ENCODE data around the gene RAD9B. TPM values are rescaled to one million over a fixed set of nuclear protein-coding genes. Genes with fewer than 3 reads are reported as not detected.
A peak's percentile ranks its signal among the peaks of the same experiment; 100 is the strongest.
"Not testable (repeated sequence)": the region's sequence is repeated elsewhere in the genome, so short reads cannot be mapped to it uniquely, and the experiment has no call there.

Gene RAD9B
- 0.45 and 0.61 TPM in 2 replicates for total RNA-seq (2014; rRNA removed; shearing (Covaris generic))
- polyA plus RNA-seq (2015; cell fraction: cytosol; rRNA removed) = 0.53 and 0.80 TPM in 2 replicates
- polyA plus RNA-seq (2015; cell fraction: nucleus; rRNA removed) = 0.75 and 1.0 TPM in 2 replicates

DNA sequence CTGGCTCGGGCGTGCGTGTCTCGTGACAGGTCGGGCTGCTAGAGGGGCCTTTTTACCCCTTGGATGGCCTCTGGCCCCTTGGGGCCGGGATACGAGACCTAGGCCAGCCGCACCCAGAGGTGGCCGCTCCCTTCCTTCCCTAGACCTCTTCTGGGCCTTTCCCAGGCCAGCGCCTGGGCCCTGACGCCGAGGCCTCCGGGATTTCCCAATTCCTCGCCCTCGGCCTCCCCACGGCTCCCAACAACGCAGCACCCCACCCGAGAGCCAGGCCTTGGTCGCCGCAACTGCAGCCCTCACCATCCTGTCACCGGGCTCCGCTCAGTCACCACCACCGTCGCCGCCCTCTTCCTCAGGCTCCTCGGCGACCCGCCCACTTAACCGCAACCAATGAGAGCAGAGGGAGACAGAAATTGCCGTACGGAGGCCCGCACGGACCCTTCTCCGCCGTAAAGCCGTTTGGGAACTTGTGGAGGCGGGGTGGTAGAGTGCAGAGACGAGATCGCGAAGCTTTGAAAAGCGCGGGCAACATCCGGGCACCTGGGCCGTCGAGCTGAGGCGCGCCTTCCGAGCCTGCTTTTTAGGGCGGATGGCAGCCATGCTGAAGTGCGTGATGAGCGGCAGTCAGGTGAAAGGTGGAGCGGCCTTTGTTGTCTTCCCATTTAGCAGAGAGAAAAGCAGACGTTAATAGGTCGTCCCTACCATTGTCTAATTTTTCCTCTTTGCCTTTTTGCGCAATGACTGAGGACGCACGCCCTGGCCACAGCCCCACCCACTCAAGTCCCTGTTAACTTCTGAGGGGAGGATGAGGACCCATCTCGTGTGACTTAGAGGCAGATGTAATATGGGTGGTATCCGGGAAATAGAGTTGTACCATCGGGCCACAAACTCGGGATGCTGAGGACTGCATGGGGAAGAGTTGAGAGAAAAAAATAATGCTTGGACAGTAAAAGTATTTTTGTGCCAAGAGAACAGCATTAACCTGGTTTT, at the start of gene RAD9B, which contains the start of gene VPS29:
Gene RAD9B, plus strand, starts transcription at position 580 of the 987 bp plus-strand sequence. Its CDS starts 7 bp downstream, at position 587.
Gene VPS29, minus strand, starts transcription at position 360 of the 987 bp plus-strand sequence. Its CDS starts 60 bp downstream, at position 300.
- in situ Hi-C loops (cut with HindIII; ENCODE audit: low pct_unique_long_range_greater_than_20kb, low sequenced_read_pairs) = no loop called here
- peak; percentile 99 for DNase-seq (ENCODE audit: low read depth, low spot score)

DNA sequence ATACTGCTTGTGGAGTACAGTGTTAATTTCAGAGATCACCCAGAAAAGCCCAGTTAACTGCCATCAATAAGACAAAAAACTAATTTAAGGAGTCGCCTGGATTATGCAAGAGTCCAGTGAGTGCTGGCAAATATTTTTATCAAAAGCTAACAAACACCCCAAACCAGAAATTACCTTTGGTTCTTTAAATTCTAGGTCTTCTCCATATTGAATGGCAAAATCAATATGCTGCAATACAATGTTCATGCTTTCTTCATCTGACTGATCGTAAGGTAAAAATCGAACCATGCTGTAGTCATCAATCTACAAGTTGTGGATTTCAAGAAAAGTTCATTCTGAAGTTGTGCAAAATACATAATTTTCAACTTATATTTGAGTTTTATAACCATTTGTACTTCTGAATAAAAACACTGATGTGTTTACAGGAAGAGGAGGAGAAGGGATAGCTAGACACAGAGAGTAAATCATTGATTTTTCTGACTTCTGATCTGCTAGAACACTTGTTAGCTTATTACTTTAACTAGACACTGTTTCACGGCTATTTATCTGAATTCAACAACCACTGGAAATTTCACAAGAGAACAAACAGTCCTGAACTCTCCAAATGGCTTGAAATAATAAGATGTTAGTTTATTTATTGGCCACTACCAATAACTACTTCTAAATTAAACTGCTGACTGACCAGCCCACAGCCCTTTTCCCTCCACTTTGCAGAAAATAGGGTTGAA, 48.4 kb upstream of the RAD9B start:
- no peak for DNase-seq (ENCODE audit: low read depth, low spot score)
- in situ Hi-C loops (cut with HindIII; ENCODE audit: low pct_unique_long_range_greater_than_20kb, low sequenced_read_pairs) = no loop called here

DNA sequence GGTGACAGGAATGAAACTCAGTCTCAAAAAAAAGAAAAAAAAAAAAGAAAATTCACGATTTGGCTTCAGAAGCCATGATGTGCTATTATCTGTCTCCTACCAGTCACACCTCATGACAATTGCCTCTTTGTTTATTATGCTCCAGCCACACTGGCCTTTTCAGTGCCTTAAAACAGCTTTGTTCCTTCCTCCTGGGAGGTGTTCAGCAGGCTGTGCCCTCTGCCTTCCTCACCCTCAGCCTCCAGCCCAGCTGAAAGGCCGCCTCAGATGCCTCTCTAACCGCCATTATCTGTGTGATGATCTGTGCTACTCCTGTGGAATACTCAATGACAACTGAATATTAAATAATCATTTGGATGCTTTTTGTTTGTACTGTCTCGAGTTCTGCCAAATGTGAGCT, 43.4 kb upstream of the RAD9B start:
- DNase-seq (ENCODE audit: low read depth, low spot score) = peak; percentile 68
- in situ Hi-C loops (cut with HindIII; ENCODE audit: low pct_unique_long_range_greater_than_20kb, low sequenced_read_pairs) = no loop called here

DNA sequence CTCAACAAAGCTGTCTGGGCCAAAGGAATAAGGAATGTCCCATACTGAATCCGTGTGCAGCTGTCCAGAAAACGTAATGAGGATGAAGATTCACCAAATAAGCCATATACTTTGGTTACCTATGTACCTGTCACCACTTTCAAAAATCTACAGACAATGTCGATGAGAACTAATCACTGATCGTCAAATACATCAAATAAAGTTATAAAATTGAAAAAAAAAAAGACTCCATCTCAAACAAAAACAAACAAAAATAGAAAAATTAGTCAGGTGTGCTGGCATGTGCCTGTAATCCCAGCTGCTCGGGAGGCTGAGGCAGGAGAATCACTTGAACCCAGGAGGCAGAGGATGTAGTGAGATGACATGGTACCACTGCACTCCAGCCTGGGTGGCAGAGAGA, 40.9 kb upstream of the RAD9B start:
- in situ Hi-C loops (cut with HindIII; ENCODE audit: low pct_unique_long_range_greater_than_20kb, low sequenced_read_pairs); DNase-seq (ENCODE audit: low read depth, low spot score): not testable (repeated sequence)

DNA sequence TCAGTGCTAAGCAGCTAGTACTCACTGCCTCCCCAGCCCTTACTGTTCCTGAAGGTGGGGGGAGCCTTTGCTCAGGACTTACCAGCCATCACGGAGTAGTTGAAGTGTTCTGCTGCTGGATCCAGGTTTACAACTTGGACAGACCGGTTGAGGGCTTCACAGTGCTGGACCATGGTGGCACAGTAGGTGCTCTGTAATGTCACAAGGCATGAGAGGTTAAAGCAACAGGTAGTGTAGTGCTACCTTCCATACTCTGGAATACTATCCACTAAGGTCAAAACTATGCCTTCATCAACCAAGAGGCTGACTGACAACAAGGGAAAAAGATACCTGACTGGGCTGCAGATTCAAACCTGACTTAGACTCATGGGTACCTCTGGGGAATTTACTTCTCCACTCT, 37.1 kb upstream of the RAD9B start:
- DNase-seq (ENCODE audit: low read depth, low spot score) = no peak
- in situ Hi-C loops (cut with HindIII; ENCODE audit: low pct_unique_long_range_greater_than_20kb, low sequenced_read_pairs) = no loop called here

DNA sequence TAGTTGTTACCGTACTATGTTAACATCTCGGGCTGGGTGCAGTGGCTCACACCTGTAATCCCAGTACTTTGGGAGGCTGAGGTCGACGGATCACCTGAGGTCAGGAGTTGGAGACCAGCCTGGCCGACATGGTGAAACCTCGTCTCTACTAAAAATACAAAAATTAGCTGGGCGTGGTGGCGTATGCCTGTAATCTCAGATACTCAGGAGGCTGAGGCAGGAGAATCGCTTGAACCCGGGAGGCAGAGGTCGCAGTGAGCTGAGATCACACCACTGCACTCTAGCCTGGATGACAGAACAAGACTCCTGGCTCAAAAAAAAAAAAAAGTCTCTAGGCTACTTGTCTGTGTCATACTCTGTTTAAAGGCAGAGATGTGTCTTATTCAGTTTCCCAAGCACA, 36.4 kb upstream of the RAD9B start:
- in situ Hi-C loops (cut with HindIII; ENCODE audit: low pct_unique_long_range_greater_than_20kb, low sequenced_read_pairs) = not testable (repeated sequence)

DNA sequence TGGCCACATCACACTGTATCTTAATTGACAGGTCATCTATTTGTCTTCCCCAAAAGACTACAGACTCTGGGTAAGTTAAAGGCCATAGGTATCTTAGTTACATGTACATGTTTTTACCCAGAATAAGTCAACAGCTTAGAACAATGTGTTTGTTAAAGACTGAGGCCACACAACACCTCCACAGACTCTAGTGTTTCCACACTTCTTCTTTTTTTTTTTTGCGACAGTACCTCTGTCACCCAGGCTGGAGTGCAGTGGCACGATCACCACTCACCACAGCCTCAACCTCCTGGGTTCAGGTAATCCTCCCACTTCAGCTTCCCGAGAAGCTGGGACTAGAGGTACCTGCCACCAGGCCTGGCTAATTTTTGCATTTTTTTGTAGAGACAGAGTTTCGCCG, 35.3 kb upstream of the RAD9B start:
- no peak for DNase-seq (ENCODE audit: low read depth, low spot score)
- in situ Hi-C loops (cut with HindIII; ENCODE audit: low pct_unique_long_range_greater_than_20kb, low sequenced_read_pairs) = no loop called here

More for the DNA sequence above, 36.4 kb upstream of the RAD9B start:
- DNase-seq (ENCODE audit: low read depth, low spot score) = not testable (repeated sequence)

DNA sequence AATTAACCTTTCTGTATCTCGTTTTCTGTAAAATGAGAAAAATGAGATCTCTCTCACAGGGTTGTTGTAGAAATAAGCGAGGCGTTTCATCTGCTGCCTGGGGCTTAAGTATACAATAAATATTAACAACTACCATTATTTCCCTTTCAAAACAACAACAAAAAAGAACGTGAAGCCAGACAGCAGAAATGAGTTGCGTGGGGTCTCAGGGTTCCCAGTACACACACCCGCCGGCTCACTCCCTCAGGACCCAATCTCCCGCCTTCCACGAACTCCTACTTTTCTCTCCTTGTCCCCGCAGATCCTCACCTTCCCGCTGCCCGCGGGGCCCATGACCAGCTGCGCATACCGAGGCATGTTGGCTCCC, 34.3 kb upstream of the RAD9B start:
- in situ Hi-C loops (cut with HindIII; ENCODE audit: low pct_unique_long_range_greater_than_20kb, low sequenced_read_pairs) = no loop called here
- DNase-seq (ENCODE audit: low read depth, low spot score) = no peak

DNA sequence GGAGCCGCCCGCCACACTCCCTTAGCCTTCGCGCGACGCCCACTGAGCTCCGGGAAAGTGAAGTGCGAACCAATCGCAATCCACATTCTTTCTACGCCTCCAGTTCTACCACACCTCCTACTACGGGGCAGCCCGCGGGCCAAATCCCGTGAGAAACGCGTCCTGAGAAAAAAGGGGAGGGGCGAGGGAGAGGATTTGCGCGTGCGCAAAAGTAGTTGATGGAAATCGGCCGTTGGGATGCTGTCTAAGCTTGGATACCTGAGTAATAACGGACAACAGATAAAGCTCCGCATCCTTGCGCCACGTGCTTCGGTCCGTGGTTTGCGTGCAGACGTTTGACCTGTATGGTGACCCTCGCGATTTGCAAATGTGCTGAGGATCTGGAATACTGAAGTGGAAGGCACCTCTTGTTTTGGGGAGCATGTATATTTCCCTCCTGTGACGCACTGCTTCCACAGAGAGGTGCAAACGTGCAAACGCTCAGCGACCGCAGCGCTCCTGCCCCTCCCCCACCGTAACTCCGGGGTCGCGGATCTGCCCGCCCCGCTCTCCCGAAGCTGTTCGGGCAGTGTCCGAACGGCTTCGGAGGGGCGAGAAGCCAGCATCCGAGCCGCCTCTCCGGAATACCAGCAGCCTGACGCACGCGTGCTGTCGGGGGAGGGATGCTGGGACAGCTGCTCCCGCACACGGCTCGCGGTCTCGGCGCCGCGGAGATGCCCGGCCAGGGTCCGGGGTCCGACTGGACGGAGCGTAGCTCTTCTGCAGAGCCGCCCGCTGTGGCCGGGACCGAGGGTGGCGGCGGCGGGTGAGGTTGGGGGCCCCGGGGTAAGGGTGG, 33.7 kb upstream of the RAD9B start, which contains the start of the genes FAM216A and GPN3:
Gene FAM216A, plus strand, starts transcription at position 632 of the 835 bp plus-strand sequence. Its CDS starts 31 bp downstream, at position 663.
Gene GPN3, minus strand, starts transcription at position 44 of the 835 bp plus-strand sequence. CDS start 54 bp downstream, outside the sequence.
- DNase-seq (ENCODE audit: low read depth, low spot score) = peak; percentile 99
- in situ Hi-C loops (cut with HindIII; ENCODE audit: low pct_unique_long_range_greater_than_20kb, low sequenced_read_pairs) = no loop called here

DNA sequence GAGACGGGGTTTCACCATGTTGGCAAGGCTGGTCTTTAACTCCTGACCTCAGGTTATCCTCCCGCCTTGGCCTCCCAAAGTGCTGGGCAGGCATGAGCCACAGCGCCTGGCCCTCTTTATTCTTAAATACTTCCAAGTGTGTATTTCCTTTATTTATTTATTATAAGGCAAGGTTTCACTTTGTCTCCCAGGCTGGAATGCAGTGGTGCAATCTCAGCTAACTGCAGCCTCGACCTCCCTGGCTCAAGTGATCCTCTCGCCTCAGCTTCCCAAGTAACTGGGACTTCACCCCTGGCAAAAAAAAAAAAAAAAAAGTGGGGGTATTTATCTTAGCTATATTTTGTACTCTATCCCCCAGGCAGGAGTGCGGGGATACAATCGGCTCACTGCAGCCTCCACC, 26.7 kb upstream of the RAD9B start:
- DNase-seq (ENCODE audit: low read depth, low spot score) = no peak
- in situ Hi-C loops (cut with HindIII; ENCODE audit: low pct_unique_long_range_greater_than_20kb, low sequenced_read_pairs) = no loop called here

DNA sequence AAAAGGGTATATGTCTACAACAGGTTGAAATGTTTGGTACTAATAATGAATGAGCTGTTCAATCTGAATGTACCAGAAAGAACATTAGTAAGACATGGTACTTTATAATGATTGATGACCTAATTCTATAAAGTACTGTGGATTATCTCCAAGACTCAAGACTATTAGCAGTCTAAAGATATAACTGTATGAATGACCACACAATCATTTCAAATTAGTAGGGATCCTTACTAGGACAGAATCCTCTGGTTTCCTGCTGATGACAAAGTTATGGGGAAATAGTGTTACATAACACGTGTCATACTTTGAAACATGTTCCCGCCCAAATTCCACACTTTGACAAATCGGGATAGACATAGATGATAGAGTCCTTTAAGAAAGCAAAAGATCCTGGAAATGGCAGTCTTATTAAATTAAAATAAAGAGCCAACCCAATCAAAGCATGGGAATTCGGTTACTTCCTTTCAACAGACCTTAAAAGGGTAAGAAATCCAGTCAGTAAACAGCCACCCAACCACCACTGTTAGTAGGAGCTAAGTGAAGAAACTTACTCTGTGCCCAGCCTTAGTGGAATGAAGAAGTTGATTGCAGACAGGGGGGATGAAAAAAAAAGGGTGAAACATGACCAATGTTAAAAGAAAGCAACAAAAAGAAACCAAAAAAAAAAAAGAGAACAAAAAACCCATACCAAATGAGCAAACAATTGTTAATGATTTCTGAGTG, 3.0 kb upstream of the RAD9B start:
- in situ Hi-C loops (cut with HindIII; ENCODE audit: low pct_unique_long_range_greater_than_20kb, low sequenced_read_pairs) = no loop called here
- no peak for DNase-seq (ENCODE audit: low read depth, low spot score)

DNA sequence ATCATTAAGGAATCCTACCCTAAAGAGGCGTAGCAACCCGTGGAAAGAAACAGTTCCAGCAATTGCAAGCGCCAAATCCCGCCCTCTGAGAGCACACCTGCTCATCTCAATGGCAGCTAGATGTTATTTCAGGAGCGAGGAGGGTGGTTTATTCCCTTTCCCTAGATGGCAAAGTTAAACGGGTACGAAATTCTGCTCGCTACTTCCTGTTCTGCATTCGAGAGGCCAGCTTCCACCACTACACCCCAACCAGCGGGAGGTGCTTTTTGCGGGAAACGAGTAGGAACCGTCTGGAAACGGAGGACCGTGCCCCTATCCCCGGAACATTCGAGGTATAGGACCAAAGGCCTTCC, 756 bp upstream of the RAD9B start:
- in situ Hi-C loops (cut with HindIII; ENCODE audit: low pct_unique_long_range_greater_than_20kb, low sequenced_read_pairs) = no loop called here
- DNase-seq (ENCODE audit: low read depth, low spot score) = peak; percentile 32

DNA sequence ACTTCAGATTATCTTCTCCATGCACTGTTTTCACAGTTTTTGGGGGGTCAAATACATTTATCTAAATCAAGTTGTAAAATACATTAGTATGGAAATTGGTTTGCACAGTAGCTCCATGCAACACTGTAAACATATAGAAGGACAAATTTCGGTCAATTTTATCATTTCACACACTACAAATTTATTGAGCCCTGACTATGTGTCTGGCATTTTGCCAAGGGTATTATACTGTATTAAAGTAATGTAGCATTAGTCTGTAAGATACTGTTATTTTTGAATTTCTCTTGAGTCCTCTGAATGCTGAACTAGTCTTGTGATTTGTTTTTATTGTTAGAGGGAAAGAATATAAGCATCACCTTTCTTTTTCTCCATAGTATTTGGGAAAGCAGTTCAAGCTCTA, 1.3 kb downstream of the RAD9B start:
- in situ Hi-C loops (cut with HindIII; ENCODE audit: low pct_unique_long_range_greater_than_20kb, low sequenced_read_pairs) = no loop called here
- no peak for DNase-seq (ENCODE audit: low read depth, low spot score)

DNA sequence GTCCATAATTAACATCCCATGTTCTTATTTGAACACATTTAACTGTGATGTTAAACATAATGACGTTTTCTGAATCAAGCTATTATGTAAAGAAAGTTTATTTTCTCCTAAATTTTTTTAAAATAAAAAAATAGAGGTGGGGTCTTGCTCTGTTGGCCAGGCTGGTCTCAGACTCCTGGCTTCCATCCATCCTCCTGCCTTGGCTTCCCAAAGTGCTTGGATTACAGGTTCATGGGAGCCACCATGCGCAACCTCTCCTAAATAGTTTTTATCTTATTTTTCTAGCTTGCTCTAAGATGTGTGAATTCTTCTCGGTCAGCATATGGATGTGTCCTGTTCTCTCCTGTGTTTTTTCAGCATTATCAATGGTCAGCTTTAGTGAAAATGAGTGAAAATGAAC, 3.2 kb downstream of the RAD9B start:
- no peak for DNase-seq (ENCODE audit: low read depth, low spot score)
- in situ Hi-C loops (cut with HindIII; ENCODE audit: low pct_unique_long_range_greater_than_20kb, low sequenced_read_pairs) = no loop called here

DNA sequence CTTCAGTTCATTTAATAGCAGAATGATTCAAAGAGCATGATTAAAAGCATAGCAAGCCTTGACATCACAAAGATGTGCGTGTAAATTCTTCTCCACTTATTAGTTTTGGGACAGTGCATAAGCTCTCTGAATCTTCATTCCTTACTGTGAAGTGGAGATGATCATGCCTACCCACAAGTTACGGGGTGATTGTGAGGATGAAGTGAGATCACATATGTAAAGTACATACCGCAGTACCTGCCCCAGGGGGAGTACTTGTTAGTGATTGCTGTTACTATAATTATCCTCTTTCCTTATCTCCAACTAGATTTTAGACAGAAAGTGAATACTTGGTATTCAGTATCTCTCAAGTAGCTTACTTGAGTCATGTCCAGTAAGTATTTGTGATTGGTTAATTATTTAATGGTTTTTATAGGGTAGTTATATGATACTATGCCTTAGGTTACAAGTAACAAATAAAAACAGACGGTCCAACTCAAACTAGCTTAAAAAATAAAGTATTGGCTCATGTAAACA, 6.0 kb downstream of the RAD9B start:
- in situ Hi-C loops (cut with HindIII; ENCODE audit: low pct_unique_long_range_greater_than_20kb, low sequenced_read_pairs) = no loop called here
- DNase-seq (ENCODE audit: low read depth, low spot score) = no peak

DNA sequence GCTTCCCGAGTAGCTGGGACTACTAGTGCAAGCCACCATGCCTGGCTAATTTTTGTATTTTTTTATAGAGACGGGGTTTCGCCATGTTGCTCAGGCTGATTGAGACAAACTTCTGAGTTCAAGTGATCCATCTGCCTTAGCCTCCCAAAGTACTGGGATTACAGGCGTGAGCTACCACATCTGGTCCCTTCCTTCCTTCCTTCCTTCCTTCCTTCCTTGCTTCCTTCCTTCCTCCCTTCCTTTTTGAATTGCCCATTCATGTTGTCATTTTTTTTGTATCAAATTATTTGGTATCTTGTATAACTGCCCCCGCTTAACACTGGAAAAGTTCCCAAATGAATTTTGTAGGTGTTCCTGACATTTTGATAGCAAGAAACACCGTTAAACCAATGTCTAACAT, 11.7 kb downstream of the RAD9B start:
- no peak for DNase-seq (ENCODE audit: low read depth, low spot score)
- in situ Hi-C loops (cut with HindIII; ENCODE audit: low pct_unique_long_range_greater_than_20kb, low sequenced_read_pairs) = no loop called here

DNA sequence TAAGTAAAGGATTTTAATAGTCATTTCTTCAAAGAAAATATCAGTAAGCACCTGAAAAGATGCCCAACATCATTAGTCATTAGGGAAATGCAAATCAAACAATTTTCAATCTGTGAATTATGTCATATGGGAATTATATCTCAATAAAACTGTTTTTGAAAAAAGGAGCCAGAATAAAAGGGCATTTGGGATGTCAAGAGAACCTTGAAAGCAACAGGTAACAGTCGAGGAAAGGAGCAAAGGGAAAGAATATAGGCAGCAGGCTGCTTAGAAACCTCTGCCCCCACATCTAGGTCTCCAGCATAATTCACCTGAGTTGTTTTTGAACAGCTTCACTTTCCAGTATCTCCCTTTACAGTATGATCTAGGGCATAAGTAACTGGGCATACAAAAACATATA, 12.2 kb downstream of the RAD9B start:
- in situ Hi-C loops (cut with HindIII; ENCODE audit: low pct_unique_long_range_greater_than_20kb, low sequenced_read_pairs) = no loop called here
- no peak for DNase-seq (ENCODE audit: low read depth, low spot score)
